ENCODE results near the gene RHOBTB1. TPM values are rescaled to one million over a fixed set of nuclear protein-coding genes. Genes with fewer than 3 reads are reported as not detected.

The RHOBTB1 gene
- total RNA-seq, 1 experiment from 2014 or later, result 0.77 TPM

- no peak for TF ChIP-seq SIN3A (IDR thresholded peaks at IDR 0.05; ENCODE audit: borderline replicate concordance, insufficient read depth, low read depth, low read length)
- TF ChIP-seq POLR2AphosphoS5 (IDR thresholded peaks at IDR 0.05; ENCODE audit: low read depth, low read length), result no peak
- TF ChIP-seq REST (IDR thresholded peaks at IDR 0.05; ENCODE audit: insufficient read depth in 1 of 2, low read depth in 2 of 2, low read length in 1 of 2), result no peak
- TF ChIP-seq CTCF (IDR thresholded peaks at IDR 0.05), result no peak
- no peak for TF ChIP-seq TCF7L2 (IDR thresholded peaks at IDR 0.05; ENCODE audit: low read depth, low read length)
- BruUV-seq (replicated peaks), result no TSS peak
These were observed 80.2 kb downstream of the RHOBTB1 start for GRCh38 chr10:60863796-60864195.

GRCh38 chr10:60862517-60862916, 81.5 kb downstream of the RHOBTB1 start:
- POLR2A ChIA-PET, result no interaction called here
- Histone ChIP-seq H3K4me1 (ENCODE audit: control insufficient read depth, insufficient read depth, low read length) (no peaks in the 10 kb centered on the region), H3K36me3 (ENCODE audit: control insufficient read depth, insufficient read depth, low read length) (no peaks in the 10 kb centered on the region), H3K27me3 (ENCODE audit: control insufficient read depth, insufficient read depth, low read length) (no peaks in the 10 kb centered on the region), H3K4me3 (ENCODE audit: low read depth in 2 of 2, low read length in 2 of 2) (no peak overlapping the region), H3K27ac (ENCODE audit: low read length) (no peak overlapping the region), H3K9me3 (ENCODE audit: control insufficient read depth, insufficient read depth, low read depth, low read length) (no peaks in the 10 kb centered on the region)
- ATAC-seq (no peak), DNase-seq (ENCODE audit: low read depth, low spot score) (no peak)
- in situ Hi-C loops (cut with HindIII; ENCODE audit: low pct_unique_long_range_greater_than_20kb, low sequenced_read_pairs) (no loop called here), intact Hi-C loops (cut with micrococcal nuclease; ENCODE audit: unreplicated experiment) (no loop called here)
- CTCF ChIA-PET, result no interaction called here
- TF ChIP-seq REST (IDR thresholded peaks at IDR 0.05; ENCODE audit: insufficient read depth in 1 of 2, low read depth in 2 of 2, low read length in 1 of 2), result no peak
- TF ChIP-seq TCF7L2 (IDR thresholded peaks at IDR 0.05; ENCODE audit: low read depth, low read length), result no peak
- TF ChIP-seq POLR2AphosphoS5 (IDR thresholded peaks at IDR 0.05; ENCODE audit: low read depth, low read length), result no peak
- no peak for TF ChIP-seq SIN3A (IDR thresholded peaks at IDR 0.05; ENCODE audit: borderline replicate concordance, insufficient read depth, low read depth, low read length)
- TF ChIP-seq CTCF (IDR thresholded peaks at IDR 0.05), result no peak
- BruUV-seq (replicated peaks), result no TSS peak

More at GRCh38 chr10:60863796-60864195, 80.2 kb downstream of the RHOBTB1 start:
- Histone ChIP-seq H3K36me3 (ENCODE audit: control insufficient read depth, insufficient read depth, low read length) (no peaks in the 10 kb centered on the region), H3K4me3 (ENCODE audit: low read depth in 2 of 2, low read length in 2 of 2) (no peak overlapping the region), H3K27ac (ENCODE audit: low read length) (no peak overlapping the region), H3K27me3 (ENCODE audit: control insufficient read depth, insufficient read depth, low read length) (no peaks in the 10 kb centered on the region), H3K9me3 (ENCODE audit: control insufficient read depth, insufficient read depth, low read depth, low read length) (no peaks in the 10 kb centered on the region), H3K4me1 (ENCODE audit: control insufficient read depth, insufficient read depth, low read length) (no peaks in the 10 kb centered on the region)
- ATAC-seq (no peak), DNase-seq (ENCODE audit: low read depth, low spot score) (no peak)
- intact Hi-C loops (cut with micrococcal nuclease; ENCODE audit: unreplicated experiment), result no loop called here
- CTCF ChIA-PET, result no interaction called here
- POLR2A ChIA-PET, result no interaction called here
- in situ Hi-C loops (cut with HindIII; ENCODE audit: low pct_unique_long_range_greater_than_20kb, low sequenced_read_pairs), result no loop called here

All from Panc1 (cell line).